ENCODE results near the gene XG.

XG gene

DNA sequence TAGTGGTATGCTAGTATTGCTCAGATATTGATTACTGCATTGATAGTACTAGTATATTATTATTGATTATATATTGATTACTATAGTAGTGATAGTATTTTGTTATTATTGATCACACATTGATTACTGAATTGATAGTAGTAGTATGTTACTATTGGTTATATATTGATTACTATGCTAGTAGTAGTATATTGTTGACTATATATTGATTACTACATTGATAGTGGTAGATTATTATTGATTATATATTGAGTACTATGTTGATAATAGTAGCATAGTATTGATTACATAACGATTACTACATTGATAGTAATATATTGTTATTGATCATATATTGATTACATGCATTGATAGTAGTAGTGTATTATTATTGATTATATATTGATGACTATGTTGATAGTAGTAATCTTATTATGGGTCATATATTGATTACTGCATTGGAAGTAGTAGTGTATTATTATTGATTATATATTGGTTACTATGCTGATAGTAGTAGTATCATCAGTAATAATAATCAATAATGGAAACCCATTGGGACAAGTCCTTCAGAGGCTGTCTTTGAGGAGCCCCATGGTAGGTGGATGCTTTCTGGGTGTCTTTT is 107.5 kb downstream of the XG start:
- no peaks in the 10 kb centered on the region for H3F3A ChIP-seq (ENCODE audit: insufficient read depth)
- no peaks in the 10 kb centered on the region for H3K36me3 ChIP-seq (ENCODE audit: low read length)
- H4K20me1 ChIP-seq (ENCODE audit: low read depth, low read length) = no peaks in the 10 kb centered on the region
- H3K9ac ChIP-seq (ENCODE audit: low read length) = no peak overlapping the region
- no peaks in the 10 kb centered on the region for H3K79me2 ChIP-seq (ENCODE audit: insufficient read depth, low read length)
- no peaks in the 10 kb centered on the region for H3K9me2 ChIP-seq (replicated peaks; ENCODE audit: insufficient read depth, low read length)
- H3K9me3 ChIP-seq (ENCODE audit: insufficient read depth, low read length) = no peaks in the 10 kb centered on the region
- H3K4me2 ChIP-seq (ENCODE audit: low read depth, low read length, poor library complexity, severe bottlenecking) = no peak overlapping the region
- no peak overlapping the region for H2AFZ ChIP-seq (ENCODE audit: low read depth, low read length, severe bottlenecking)
- no peaks in the 10 kb centered on the region for H3K27me3 ChIP-seq (ENCODE audit: low read length)
- H3K27ac ChIP-seq (ENCODE audit: low read depth, low read length) = no peak overlapping the region
- no peak overlapping the region for H3K4me3 ChIP-seq (ENCODE audit: insufficient read depth, low read length, poor library complexity, severe bottlenecking)
- TF ChIP-seq EZH2phosphoT487 (conservative IDR thresholded peaks at IDR 0.05; ENCODE audit: low read length) = no peak
- TF ChIP-seq, protein P1, sequence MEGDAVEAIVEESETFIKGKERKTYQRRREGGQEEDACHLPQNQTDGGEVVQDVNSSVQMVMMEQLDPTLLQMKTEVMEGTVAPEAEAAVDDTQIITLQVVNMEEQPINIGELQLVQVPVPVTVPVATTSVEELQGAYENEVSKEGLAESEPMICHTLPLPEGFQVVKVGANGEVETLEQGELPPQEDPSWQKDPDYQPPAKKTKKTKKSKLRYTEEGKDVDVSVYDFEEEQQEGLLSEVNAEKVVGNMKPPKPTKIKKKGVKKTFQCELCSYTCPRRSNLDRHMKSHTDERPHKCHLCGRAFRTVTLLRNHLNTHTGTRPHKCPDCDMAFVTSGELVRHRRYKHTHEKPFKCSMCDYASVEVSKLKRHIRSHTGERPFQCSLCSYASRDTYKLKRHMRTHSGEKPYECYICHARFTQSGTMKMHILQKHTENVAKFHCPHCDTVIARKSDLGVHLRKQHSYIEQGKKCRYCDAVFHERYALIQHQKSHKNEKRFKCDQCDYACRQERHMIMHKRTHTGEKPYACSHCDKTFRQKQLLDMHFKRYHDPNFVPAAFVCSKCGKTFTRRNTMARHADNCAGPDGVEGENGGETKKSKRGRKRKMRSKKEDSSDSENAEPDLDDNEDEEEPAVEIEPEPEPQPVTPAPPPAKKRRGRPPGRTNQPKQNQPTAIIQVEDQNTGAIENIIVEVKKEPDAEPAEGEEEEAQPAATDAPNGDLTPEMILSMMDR (IDR thresholded peaks at IDR 0.05; ENCODE audit: insufficient read depth, low read length, poor library complexity, severe bottlenecking) = no peak

DNA sequence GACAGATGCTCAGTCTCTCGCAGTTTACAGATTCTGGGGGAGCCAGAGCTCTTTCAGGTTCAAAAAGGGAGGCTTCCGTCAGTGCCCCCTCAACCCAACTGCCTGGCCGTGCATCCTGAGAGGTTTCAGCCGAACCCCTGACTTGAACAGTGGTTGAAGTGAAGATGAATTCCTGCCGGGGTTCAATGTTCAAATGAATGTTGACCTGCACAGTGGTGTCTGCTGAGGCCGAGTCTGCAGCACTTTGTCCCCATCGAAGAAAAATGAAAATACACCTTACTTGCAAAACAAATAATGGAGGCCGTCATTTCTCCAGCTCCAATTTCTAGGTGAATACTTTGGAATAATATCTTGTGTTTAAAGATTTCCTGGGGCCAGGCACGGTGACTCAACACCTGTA is 110.6 kb downstream of the XG start:
- Histone ChIP-seq H3K36me3 (ENCODE audit: low read length) (no peaks in the 10 kb centered on the region), H3K27me3 (ENCODE audit: low read length) (no peaks in the 10 kb centered on the region)
- TF ChIP-seq, protein P1 (IDR thresholded peaks at IDR 0.05; ENCODE audit: insufficient read depth, low read length, poor library complexity, severe bottlenecking) = no peak
- no peak for TF ChIP-seq EZH2phosphoT487 (conservative IDR thresholded peaks at IDR 0.05; ENCODE audit: low read length)

DNA sequence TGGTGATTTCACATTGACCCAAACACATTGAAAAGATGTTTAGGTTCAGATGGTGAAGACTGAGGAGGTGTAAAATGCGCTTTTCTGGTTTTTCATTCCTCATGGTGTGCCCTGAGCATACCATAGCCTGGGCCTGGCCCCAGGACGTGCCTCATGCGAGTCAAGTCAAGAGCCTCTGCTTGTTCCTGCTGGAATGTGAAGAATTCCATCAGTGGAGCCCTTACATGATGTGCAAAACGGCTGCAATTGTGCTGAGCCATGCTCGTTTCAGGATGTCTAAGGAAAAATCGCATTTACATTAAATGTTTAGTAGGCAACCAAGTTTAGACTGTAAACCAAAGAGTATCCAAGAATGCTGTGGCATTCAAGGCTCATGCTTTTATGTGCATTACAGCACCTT is 111.8 kb downstream of the XG start:
- no peaks in the 10 kb centered on the region for H3K27me3 ChIP-seq (ENCODE audit: low read length)
- H3K36me3 ChIP-seq (ENCODE audit: low read length) = no peaks in the 10 kb centered on the region
- H3K9me3 ChIP-seq (ENCODE audit: insufficient read depth, low read length) = no peaks in the 10 kb centered on the region
- no peak overlapping the region for H3K4me2 ChIP-seq (ENCODE audit: low read depth, low read length, poor library complexity, severe bottlenecking)
- H4K20me1 ChIP-seq (ENCODE audit: low read depth, low read length) = no peaks in the 10 kb centered on the region
- H3K9ac ChIP-seq (ENCODE audit: low read length) = no peak overlapping the region
- H2AFZ ChIP-seq (ENCODE audit: low read depth, low read length, severe bottlenecking) = no peak overlapping the region
- no peaks in the 10 kb centered on the region for H3K9me2 ChIP-seq (replicated peaks; ENCODE audit: insufficient read depth, low read length)
- H3K4me3 ChIP-seq (ENCODE audit: insufficient read depth, low read length, poor library complexity, severe bottlenecking) = no peak overlapping the region
- H3K27ac ChIP-seq (ENCODE audit: low read depth, low read length) = no peak overlapping the region
- H3K79me2 ChIP-seq (ENCODE audit: insufficient read depth, low read length) = no peaks in the 10 kb centered on the region
- TF ChIP-seq EZH2phosphoT487 (conservative IDR thresholded peaks at IDR 0.05; ENCODE audit: low read length) = no peak
- TF ChIP-seq, protein P1 (IDR thresholded peaks at IDR 0.05; ENCODE audit: insufficient read depth, low read length, poor library complexity, severe bottlenecking) = no peak
- no peaks in the 10 kb centered on the region for H3F3A ChIP-seq (ENCODE audit: insufficient read depth)

More for the DNA sequence above, 110.6 kb downstream of the XG start:
- no peak overlapping the region for H3K4me2 ChIP-seq (ENCODE audit: low read depth, low read length, poor library complexity, severe bottlenecking)
- H3K27ac ChIP-seq (ENCODE audit: low read depth, low read length) = no peak overlapping the region
- no peak overlapping the region for H2AFZ ChIP-seq (ENCODE audit: low read depth, low read length, severe bottlenecking)
- H3K9me2 ChIP-seq (replicated peaks; ENCODE audit: insufficient read depth, low read length) = no peaks in the 10 kb centered on the region
- H3K9ac ChIP-seq (ENCODE audit: low read length) = no peak overlapping the region
- no peak overlapping the region for H3K4me3 ChIP-seq (ENCODE audit: insufficient read depth, low read length, poor library complexity, severe bottlenecking)
- H4K20me1 ChIP-seq (ENCODE audit: low read depth, low read length) = no peaks in the 10 kb centered on the region
- no peaks in the 10 kb centered on the region for H3K79me2 ChIP-seq (ENCODE audit: insufficient read depth, low read length)
- H3F3A ChIP-seq (ENCODE audit: insufficient read depth) = no peaks in the 10 kb centered on the region
- no peaks in the 10 kb centered on the region for H3K9me3 ChIP-seq (ENCODE audit: insufficient read depth, low read length)

Measured in SU-DHL-6 (cell line).